ENCODE results near the gene GFRAL.

GRCh38 chr6:55448451-55448850 lies 121.2 kb downstream of the GFRAL start:
- TF ChIP-seq CTCF (IDR thresholded peaks at IDR 0.05) (no peak), EP300 (IDR thresholded peaks at IDR 0.05) (no peak), POLR2A (IDR thresholded peaks at IDR 0.05) (no peak)
